Hematopoietic multipotent progenitor cell treated with erythropoietin and hydrocortisone succinate and interleukin-3 and kit ligand, for 17 days (in vitro differentiated cells): ENCODE data around the gene CSGALNACT2.
"Not testable (repeated sequence)": the region's sequence is repeated elsewhere in the genome, so short reads cannot be mapped to it uniquely, and the experiment has no call there.

ENCODE experiments used
- DNase-seq: peaks from one replicate; pipeline ENCODE4 v3.0.0-alpha.2; 2015; ENCODE audit warnings: low spot score

CSGALNACT2 gene

GRCh38 chr10:43125274-43125845 lies 12.9 kb upstream of the CSGALNACT2 start:
- no peak for DNase-seq

DNA sequence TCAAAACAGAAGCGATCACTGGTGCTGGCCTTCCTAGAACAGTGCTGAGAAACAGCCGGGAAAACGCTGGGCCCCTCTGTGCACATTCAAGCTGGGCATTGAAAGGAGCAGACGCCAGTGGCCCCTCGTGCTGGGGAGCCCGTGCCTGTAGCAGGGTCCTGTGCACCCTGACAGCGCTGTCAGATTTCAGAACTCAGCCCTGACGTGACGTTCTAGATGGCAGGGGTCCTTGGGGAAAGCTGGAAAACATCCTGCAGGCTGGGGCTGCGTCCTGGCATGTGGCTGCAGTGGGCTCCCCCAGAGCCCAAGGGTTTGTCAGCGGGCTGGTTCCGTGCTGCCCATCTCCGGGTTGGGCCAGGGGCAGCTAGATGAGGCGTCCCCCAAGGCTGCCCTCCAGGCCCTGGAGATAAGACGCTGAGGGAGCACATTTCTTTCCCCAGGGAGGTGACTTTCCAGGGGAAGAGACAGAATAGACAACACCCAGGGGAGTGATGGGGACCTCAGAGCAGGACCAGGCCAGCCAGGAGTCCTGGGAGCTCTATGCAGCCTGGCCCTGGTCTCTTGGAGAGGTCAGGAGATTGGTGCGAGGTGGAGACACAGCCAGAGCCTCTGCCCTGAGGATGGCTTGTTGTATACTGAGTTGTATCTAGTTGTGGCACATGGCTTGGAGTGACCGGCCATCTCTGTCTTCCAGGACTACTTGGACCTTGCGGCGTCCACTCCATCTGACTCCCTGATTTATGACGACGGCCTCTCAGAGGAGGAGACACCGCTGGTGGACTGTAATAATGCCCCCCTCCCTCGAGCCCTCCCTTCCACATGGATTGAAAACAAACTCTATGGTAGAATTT lies 12.1 kb upstream of the CSGALNACT2 start:
- DNase-seq, result no peak

- no peak for DNase-seq
Observed at GRCh38 chr10:43126759-43127424, 11.4 kb upstream of the CSGALNACT2 start.

- no peak for DNase-seq
Observed at GRCh38 chr10:43127442-43127841, 10.8 kb upstream of the CSGALNACT2 start.

DNA sequence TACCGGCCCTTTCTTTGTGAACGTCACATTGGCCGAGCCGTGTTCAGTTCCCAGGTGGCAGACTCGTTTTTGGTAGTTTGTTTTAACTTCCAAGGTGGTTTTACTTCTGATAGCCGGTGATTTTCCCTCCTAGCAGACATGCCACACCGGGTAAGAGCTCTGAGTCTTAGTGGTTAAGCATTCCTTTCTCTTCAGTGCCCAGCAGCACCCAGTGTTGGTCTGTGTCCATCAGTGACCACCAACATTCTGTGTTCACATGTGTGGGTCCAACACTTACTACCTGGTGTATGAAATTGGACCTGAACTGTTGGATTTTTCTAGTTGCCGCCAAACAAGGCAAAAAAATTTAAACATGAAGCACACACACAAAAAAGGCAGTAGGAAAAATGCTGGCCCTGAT lies 9.9 kb upstream of the CSGALNACT2 start:
- no peak for DNase-seq

DNA sequence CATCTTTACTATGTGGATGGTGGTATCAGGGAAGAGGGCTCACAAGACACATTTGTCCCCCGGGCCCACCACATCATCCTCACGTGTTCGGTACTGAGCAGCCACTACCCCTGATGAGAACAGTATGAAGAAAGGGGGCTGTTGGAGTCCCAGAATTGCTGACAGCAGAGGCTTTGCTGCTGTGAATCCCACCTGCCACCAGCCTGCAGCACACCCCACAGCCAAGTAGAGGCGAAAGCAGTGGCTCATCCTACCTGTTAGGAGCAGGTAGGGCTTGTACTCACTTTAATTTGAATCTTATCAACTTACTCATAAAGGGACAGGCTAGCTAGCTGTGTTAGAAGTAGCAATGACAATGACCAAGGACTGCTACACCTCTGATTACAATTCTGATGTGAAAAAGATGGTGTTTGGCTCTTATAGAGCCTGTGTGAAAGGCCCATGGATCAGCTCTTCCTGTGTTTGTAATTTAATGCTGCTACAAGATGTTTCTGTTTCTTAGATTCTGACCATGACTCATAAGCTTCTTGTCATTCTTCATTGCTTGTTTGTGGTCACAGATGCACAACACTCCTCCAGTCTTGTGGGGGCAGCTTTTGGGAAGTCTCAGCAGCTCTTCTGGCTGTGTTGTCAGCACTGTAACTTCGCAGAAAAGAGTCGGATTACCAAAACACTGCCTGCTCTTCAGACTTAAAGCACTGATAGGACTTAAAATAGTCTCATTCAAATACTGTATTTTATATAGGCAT lies 9.1 kb upstream of the CSGALNACT2 start:
- no peak for DNase-seq

DNA sequence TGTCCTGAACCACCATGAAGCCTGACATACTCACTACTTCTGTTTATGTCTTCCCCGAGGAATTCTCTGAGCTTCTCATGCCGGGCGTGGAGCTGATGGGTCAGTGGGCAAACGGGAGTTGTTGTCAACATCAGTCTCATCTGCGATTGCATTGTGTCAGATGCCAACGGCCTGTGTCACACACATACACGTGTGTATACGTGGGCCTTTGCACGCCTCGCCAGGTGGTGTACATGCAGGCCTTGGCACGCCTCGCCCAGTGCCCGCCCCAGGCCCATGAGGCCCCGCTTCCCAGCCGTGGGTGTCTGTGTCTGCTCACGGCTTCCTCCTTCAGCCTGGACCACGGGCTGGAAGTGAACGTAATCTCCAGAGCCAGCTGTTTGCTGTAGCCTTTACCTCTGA lies 7.5 kb upstream of the CSGALNACT2 start:
- no peak for DNase-seq

DNA sequence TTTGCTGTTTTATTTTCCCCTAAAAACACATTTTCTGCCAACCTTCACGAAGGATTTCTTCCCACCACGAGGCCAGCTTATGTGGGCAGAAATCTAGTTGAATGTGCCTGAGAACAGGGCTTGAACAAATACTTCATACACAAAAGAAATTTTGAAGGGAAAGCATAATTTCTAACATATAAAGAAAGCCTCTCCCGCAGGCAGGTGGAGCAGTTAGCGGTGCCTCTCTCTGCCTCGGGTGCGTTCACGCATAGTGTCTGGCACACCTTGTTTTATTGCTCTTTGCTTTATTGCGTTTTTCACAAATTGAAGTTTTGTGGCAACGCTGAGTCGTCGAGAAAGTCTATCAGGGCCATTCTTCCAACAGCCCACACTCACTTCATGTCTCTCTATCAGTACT lies 7.0 kb upstream of the CSGALNACT2 start:
- DNase-seq, result no peak

DNA sequence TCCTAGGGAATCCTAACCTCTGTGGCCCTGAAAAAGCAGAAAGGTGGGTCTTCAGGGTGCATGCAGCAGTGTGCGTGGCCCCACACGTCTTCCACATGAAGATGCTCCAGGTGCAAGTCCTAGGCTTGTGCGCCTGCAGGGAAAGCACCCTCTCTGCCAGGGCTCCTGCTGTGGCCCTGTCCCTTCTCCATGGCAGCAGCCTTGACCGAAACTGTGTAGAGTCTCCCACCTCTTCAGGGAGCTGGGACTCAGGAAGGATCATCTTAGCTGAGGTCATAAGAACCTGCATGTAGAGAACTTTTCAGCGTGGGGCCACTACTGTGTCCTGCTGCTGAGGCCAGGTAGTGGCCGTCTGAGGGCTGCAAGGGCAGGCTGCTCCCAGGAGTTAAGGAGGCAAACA lies 6.3 kb upstream of the CSGALNACT2 start:
- DNase-seq, result no peak

DNA sequence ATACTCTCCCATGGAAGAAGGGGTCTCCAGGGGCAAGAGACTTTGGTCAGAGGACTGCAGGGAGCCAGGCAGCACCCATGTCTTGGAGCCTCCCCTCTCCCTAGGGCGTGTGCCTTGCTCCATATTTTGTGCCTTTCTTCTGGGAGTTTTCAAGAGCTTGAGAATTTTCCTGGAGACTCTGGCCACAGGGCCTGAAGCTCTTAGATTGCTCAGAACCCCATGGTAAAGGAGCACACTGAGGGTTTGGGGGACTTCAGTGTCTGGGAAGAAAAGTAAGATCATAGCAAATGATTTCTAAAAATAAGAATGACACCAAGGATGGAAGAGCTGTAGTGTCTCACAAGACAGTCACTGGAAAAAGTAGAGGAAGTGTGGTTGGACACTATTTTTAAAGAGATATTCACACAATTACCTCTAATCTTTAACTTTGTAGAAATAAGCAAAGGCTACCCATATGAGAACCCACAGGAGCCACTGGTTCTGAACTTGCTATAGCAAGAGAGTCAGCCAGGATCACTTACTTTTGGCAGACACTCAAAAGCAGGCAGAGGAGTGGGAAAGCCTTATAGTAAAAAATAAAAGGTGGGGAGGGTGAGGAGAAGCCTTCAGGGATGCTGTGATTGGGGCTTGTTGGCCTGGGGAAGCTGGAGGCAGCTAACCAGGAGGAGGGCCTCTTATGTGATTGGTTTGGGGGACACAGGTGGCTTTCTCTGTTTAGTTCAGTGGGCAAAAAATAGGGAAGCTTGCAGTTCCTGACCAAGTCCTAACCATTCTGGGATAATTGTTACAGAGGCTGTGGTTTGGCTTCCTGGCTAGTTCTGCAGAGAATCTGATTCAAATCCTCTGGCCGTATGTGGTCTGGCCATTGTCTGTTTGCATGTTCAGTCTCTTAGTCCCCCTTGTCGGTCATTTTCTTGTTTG lies 5.1 kb upstream of the CSGALNACT2 start:
- DNase-seq, result no peak

DNA sequence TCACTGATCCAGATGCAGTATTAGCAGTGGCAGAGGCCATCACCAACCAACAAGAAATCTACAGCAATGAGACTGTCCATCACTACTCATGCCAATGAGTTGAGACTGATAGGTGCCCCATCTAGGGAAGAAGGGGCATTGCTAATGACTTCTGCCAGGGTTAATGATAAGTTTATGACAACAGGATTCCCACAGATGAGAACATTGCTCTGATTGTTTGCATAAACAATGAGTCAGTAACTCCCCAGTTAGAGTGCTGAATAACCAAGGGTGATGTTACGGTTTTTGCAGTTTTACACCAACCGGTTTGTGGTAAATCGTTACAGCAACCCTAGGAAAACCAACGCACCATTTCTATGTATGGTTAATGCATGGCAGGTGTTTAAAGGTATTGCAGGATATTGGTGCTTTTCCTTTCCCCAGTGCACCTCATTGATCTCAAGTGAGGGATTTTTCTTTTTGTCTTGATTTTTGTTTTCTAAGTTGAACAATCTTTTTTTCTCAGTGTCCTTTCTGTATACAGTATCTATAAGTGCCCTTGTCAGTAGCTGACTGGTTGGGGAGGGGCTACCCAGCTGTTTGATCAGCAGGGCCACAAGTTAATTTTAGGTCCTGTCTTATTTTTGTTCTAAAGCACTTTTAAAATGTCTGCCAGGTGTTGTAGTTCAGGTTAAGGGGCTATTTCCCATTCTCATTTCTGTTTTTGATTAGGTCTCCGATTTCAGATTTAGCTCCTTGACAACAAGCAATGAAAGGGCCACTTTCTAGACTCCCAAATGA lies 3.9 kb upstream of the CSGALNACT2 start:
- DNase-seq, result no peak

DNA sequence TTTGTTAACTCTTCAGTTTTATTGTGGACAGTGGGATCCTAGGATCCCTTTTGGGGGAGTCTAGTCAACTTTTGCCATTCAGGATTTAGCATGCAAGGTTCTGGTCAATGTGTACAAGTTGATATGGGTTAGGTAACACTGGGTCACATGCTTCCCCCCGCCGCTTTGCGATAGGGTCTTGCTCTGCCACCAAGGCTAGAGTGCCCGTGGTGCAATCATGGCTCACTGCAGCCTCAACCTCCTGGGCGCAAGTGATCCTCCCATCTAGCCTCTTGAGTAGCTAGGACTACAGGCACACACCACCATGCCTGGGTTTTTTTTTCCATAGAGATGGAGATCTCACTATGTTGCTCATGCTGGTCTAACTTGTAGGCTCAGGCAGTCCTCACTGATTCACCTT lies 3.2 kb upstream of the CSGALNACT2 start:
- no peak for DNase-seq

DNA sequence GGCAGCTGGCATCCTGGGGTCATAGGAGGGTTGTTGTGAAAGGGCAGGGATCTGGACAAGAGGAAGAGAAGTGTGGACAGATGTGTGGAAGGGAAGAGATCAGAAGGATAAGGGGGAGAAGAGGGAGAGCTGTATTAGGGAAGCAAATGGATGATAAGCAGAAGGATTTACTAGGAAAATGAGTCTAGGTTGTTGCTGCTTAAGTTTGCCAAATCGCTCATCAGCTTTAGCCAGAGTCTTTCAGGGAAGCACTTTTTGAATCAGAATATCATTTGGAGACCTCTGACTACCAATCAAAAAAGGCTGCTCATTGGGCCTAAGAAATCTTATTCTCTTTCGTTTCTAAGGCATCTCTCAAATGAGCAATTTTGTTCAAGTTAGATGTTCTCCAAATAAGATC lies 2.6 kb upstream of the CSGALNACT2 start:
- DNase-seq, result no peak

DNA sequence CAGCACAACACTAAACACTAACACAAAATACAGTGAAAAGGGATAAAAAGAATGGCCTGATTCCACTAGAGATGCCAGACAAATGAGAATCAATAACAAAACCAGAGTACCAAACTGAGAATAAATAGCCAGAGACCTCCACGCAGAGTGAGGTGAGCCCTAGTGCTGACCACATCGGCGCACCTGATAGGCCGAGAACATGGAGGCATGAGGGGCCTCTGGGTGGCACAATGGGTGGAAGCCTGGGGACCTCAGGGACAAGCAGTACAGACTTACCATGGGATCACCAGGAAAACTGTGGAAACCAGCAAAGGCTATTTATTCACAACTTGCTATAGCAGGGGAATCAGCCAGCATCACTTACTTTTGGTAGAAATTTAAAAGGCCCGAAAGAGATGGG lies 1.8 kb upstream of the CSGALNACT2 start:
- DNase-seq, result no peak

GRCh38 chr10:43136995-43137716 lies 1.1 kb upstream of the CSGALNACT2 start:
- DNase-seq, result no peak

- DNase-seq, result no peak
Observed at GRCh38 chr10:43137717-43138020, 576 bp upstream of the CSGALNACT2 start.

DNA sequence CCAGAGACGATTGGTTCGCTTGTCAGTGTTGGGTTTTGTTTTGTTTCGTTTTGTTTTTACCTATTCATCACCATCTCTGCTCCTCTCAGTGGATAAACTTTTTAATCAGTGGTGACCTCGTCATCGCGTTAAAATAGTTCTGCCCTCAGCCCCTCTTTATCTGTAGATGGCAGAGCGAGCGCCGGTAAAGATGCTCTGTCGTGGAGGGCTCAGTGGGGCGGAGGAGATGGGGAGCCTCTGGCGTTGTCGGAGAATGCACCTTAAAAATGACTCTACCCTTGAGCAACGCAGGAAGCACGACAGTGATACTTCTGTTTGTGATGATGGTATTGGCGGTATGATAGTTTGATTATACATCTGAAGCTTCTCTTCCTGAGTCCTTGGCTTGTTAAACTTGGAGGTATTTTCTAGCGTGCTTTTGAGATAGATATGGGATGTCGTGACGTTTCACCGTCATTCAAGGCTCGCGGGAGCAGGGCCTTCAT lies 554 bp downstream of the CSGALNACT2 start:
- peak; percentile 35 for DNase-seq

GRCh38 chr10:43141421-43141820 lies 3.2 kb downstream of the CSGALNACT2 start:
- no peak for DNase-seq

DNA sequence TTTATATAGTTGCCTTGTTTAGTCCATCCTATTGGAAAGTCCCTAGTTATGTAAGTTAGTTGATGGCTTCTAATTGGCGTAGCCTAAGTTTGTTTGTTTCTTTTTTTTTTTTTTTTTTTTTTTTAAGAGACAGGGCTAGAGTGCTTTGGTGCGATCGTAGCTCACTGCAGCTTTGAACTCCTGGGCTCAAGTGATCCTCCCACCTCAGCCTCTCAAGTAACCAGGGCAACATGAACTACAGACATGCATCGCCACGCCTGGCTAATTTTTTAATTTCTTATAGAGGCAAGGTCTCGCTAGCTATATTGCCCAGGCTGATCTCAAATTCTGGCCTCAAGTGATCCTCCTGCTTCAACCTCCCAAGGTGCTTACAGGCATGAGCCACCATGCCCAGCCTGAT lies 7.1 kb downstream of the CSGALNACT2 start:
- DNase-seq, result no peak

DNA sequence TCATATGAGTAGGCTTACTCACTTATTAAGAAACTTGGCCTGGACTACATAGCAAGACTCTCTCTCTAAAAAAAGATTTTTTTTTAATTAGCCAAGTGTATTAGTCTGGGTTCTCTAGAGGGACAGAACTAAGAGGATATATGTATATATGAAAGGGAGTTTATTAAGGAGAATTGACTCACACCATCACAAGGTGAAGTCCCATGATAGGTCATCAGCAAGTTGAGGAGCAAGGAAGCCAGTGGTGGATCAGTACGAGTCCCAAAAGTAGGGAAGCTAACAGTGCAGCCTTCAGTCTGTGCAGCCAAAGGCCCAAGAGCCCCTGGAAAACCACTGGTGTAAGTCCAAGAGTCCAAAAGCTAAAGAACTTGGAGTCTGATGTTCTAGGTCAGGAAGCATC lies 7.7 kb downstream of the CSGALNACT2 start:
- not testable (repeated sequence) for DNase-seq
